HL-60/S4 treated with phorbol 12-myristate 13-acetate at 8.2 ng/mL for 4 days and 3 days (cell line): ENCODE results near the gene ATRNL1.
"Not testable (repeated sequence)": the region's sequence is repeated elsewhere in the genome, so short reads cannot be mapped to it uniquely, and the experiment has no call there.

Source experiments
- in situ Hi-C: fragments of 300-500 bp; cut with MboI; formaldehyde crosslinking; loops from 2 replicates; pipeline ENCODE4 v1.15.0; 2022; ENCODE audit warnings: low sequenced_read_pairs

The ATRNL1 gene

DNA sequence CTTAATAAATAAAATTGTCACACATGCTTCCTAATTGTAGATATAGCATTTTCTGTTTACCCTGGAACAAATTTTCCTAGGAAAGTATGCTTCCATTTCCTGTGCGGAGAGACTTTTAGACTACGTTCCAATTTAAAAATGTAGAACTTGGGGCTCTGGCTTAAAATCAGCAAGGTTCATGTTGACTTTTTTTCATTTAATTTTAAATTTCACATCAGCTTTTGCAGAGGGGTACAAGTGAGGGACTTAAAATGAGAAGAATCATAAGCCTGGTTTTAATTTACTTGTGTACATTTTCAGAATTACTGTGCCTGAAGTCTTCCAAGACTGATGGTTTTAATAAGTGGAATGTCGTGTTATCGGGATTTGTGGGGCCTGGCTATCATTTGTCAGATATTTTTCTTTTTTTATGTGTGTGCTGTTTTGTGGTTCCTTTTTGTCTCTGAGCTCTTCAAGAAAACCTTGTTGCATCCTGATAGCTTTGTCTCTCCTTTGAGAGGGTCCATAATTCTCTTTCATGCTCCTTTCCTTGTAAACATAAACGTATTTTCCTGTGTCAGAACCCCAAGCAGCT, 8.8 kb upstream of the ATRNL1 start:
- in situ Hi-C loops: no loop called here

DNA sequence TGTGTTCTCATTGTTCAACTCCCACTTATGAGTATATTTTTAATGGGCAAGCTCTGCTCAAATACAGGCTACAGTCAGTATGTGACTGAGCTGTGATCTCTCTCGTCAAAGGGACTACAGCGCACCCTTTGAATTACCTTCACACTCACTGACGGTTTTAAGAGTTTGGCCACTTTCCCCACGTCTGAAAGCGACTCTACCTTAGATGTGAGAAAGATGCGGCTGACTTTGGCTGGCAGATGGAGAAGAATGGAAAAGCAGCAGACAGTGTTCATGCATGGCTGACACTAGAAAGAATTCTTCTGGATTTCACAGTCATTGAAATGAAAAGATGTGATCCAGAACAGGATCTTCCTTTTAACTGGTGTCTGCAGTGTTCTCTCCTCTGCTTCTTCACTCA, 2.0 kb upstream of the ATRNL1 start:
- in situ Hi-C loops: no loop called here

DNA sequence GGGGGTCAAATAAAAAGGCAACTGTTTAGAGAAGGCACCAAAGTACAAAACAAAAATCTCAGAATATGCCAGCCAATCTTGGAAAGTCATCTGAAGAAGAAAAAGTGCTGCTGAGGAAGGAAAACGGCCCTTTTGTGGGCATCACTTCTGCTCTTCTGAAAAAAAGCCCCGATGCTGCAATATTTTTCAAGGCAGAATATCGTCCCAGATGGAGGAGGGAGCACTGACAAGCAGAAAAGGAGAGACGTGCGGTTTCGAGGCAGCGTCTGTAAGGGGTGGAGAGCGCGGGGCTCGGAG, 959 bp upstream of the ATRNL1 start:
- in situ Hi-C loops: no loop called here

DNA sequence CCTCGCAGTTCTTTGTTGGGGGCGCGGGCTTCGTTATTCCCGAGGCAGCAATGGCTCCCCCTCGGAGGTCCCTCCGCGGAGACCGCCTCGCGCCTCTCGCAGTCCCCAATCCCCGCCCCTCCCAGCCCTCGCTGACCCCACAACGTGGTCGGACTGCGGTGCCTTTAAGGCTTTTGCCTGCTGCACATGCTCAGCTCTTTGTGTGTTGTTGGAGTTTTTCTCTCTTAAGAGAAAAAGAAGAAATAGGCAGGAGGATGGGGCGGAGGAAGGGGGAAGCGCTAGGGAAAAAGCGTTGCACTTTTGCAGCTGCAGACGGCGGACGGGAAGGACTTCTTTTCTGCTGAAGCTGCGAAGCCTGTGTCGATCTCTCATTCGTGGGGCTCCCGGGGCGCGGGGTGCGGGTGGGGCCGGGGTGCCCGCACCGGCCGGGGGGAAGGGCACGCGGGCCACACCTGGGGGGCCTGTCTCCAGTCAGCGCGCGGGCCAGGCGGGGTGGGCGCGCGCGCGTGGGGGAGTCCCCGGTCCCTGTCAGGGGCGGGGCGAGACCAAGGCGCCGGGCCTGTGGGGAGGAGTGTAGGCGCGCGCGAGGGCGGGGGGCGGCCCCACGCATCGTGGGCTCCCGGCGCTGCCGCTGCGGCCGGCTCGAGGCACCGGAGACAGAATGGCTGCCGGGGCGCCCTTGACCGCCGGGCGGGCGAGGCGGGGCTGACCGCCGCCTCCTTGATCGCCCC, 445 bp upstream of the ATRNL1 start:
- in situ Hi-C loops: no loop called here

DNA sequence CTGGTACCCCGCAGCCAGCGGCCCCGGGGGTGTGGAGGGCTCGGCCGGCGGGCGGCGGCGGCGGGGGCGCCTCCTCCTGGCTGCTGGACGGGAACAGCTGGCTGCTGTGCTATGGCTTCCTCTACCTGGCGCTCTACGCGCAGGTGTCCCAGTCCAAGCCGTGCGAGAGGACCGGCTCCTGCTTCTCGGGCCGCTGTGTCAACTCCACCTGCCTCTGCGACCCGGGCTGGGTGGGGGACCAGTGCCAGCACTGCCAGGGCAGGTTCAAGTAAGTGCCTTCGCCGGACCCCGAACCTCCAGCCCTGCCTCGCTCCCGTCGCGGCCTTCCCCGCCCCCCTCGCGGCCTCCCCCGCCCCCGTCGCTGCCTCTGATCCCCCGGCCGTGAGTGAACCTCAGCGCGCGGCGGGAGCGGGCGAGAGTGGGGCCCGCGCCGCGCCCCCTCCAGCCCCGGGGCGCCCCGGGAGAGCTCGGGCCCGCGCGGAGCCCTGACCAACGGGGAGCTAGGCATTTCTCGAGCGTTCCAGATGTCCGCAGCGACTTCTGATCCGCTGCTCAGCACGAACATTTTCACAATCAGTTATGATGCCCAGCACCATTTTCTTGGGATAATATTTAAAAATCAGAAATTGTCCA, 727 bp downstream of the ATRNL1 start:
- in situ Hi-C loops: no loop called here

- in situ Hi-C loops: no loop called here
These were observed 1.4 kb downstream of the ATRNL1 start for GRCh38 chr10:115094416-115095140.

GRCh38 chr10:115095758-115096157, 2.6 kb downstream of the ATRNL1 start:
- in situ Hi-C loops: no loop called here

- in situ Hi-C loops: no loop called here
These were observed 10.5 kb downstream of the ATRNL1 start for GRCh38 chr10:115103700-115104099.

- in situ Hi-C loops: not testable (repeated sequence)
These were observed 12.2 kb downstream of the ATRNL1 start for GRCh38 chr10:115105411-115105810.

DNA sequence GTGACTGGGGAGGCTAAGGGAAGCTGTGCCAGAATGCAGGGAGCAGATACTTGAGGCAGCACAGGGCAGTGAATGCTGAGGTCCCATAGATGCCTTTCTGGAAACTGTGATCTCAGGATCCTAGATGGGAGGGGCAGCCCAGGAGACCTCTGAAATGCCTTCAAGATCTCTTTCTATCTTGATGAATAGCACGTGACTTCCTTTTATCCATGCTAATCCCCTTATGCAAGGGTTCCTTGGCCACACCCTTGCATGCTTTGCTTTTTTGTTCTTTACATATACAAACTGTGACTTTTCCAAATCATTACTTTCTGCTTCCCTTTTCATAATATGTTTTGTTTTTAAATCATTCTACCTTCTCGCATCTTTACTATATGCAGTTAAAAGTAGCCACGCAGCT, 14.7 kb downstream of the ATRNL1 start:
- in situ Hi-C loops: no loop called here

- in situ Hi-C loops: no loop called here
These were observed 24.1 kb downstream of the ATRNL1 start for GRCh38 chr10:115117301-115117700.

DNA sequence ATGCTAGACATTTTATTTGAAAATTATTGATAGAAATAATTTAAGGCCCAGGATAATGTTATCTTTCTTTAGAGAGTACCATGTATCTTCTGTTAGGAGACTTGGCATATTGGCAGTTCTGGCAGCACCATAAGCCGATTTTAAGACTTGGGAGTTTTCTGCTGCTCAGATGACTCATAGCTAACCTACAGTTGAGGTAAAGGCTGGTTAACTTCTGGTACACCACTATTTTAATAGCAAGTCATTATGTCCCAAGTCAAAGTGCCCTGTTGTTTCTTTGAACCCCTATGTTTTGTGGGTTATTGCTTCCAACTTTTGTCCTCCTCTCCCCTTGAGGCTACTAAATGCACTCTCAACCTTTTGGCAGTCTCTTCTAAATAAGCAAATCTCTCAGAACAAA, 25.2 kb downstream of the ATRNL1 start:
- in situ Hi-C loops: no loop called here

GRCh38 chr10:115125505-115125904, 32.3 kb downstream of the ATRNL1 start:
- in situ Hi-C loops: no loop called here

DNA sequence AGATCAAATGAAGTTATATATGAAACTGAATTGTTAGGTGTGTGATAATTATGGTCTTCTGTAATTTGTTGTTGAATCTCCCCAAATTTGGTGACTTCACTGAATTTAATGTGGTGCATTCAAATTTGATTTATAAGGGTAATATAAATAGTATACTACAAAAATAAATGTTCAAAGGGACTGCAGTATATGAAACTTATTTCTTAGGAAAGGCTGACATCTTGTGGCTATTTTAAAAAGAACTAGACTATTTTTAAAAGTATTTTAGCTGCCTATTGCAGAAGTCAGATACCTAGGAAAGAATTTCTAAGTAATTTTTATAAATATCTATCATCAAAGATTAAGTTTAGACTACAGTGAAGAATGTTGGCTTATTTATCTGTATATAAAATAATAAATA, 36.6 kb downstream of the ATRNL1 start:
- in situ Hi-C loops: no loop called here

GRCh38 chr10:115136616-115137015, 43.5 kb downstream of the ATRNL1 start:
- in situ Hi-C loops: no loop called here

GRCh38 chr10:115141254-115141653, 48.1 kb downstream of the ATRNL1 start:
- in situ Hi-C loops: no loop called here

GRCh38 chr10:115157357-115157756, 64.2 kb downstream of the ATRNL1 start:
- in situ Hi-C loops: no loop called here

DNA sequence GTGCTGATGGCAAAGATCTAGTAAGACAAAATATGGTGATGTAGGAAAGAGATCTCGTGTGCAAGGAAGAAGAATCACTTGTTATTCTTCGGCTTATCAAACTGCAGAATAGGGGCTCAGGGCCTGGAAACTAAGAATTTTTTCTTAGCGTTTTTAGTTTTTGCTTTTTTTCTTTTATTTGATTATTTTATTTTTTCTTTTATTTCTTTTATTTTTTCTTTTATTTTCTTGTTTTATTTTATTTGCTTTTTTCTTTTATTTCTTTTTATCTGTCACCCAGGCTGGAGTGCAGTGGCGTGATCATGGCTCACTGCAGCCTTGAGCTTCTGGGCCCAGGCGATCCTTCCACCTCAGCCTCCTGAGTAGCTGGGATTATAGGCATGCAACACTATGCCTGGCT, 70.0 kb downstream of the ATRNL1 start:
- in situ Hi-C loops: no loop called here

DNA sequence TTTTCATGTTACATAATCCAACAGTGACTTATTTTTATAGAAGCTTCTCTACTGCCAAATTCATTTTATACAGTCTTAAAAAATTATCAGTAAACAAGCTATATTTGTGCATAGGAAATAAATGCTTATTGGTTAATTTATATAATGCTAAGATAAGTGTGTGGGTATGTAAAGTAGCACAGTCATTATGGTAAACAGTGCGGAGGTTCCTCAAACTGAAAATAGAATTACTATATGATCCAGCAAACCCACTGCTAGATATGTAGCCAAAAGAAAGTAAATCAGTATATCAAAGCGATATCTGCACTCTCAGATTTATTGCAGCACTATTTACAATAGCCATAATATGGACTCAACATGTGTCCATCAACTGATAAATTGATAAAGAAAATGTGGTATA, 71.1 kb downstream of the ATRNL1 start:
- in situ Hi-C loops: no loop called here

- in situ Hi-C loops: no loop called here
These were observed 74.6 kb downstream of the ATRNL1 start for GRCh38 chr10:115167751-115168150.

DNA sequence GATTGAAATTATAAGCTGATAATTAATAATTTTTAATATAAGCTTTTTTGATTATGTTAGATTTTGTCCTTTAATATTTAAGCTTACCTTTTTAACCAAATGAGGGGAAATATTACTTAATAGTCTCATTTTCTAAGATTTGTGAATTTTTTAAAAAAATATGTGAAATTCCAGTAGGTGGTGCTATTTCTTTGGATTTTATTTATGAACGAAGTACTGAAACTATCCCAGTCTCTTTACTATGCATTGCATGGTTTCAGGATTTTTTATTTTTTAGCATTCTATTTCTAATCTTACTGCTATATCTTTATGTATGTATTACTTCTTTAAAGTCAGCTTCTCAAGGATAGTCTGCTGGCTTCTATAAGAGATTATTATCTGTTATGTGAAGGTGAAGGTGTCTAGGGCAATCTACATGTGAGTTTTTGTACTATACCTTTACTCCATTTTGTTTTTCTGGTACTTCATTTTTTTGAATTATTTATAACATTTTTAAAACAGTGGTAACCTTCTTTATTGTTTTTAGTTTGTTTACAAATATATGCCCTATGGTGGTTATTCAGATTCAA, 78.3 kb downstream of the ATRNL1 start:
- in situ Hi-C loops: no loop called here
